ENCODE measurements around the gene SVIL. TPM values are rescaled to one million over a fixed set of nuclear protein-coding genes. Genes with fewer than 3 reads are reported as not detected.

The SVIL gene
- polyA plus RNA-seq, 1 experiment = 5.7 TPM

Small RNAs within 50 kb of the gene (small RNA-seq; reads per million reads assigned to genes)
- gene MIR604 (ENCODE audit: insufficient read length, low read depth, low replicate concordance) = not detected
- not detected for gene MIR938 (ENCODE audit: insufficient read length, low read depth, low replicate concordance)
- gene RF00105 (ENCODE audit: insufficient read length, low read depth, low replicate concordance) = not detected

All from BJ (cell line).